UCSD-AML1 (cell line): ENCODE measurements around the gene ARHGEF10L.

Experiments used
- DNase-seq: peaks from one replicate; lab custom pipeline; 2025; ENCODE audit not compliant: unreplicated experiment; lab: John Stamatoyannopoulos, UW

The ARHGEF10L gene

DNA sequence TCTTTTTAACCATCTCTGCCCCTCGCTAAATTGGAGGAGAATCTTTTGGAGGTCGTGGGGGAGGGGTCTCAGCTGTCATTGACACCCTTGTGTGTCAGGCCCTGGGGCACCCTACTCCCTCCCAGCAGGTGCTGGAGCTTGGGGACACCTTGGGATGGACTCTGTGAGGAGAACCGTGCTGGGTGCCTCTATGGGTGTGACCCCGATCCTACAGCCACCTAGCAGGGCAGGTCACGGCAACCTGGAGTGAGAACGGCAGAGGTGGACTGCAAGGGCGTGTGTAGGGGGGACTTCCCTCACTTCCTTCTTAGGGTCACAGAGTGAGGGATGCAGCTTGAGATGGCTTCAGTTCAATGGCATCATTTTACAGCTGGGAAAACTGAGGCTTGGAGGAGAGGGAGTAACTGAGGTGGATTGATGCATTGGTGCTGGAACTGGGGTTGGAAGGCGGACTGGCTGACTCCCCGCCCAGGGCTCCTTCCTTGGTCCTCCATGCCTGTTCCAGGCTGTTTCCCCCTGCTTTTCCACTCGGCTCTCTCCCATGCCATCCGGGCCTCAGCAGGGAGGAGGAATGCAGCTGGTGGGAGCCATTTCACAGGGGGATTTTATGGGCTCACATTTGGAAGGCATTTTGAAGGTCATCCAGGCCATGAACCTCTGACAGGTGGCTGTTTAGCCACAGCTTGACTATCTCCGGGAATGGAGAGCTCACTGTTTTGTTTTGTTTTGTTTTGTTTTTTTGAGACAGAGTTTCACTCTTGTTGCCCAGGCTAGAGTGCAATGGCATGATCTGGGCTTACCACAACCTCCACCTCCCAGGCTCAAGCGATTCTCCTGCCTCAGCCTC, 18.8 kb upstream of the ARHGEF10L start:
- DNase-seq = no peak

DNA sequence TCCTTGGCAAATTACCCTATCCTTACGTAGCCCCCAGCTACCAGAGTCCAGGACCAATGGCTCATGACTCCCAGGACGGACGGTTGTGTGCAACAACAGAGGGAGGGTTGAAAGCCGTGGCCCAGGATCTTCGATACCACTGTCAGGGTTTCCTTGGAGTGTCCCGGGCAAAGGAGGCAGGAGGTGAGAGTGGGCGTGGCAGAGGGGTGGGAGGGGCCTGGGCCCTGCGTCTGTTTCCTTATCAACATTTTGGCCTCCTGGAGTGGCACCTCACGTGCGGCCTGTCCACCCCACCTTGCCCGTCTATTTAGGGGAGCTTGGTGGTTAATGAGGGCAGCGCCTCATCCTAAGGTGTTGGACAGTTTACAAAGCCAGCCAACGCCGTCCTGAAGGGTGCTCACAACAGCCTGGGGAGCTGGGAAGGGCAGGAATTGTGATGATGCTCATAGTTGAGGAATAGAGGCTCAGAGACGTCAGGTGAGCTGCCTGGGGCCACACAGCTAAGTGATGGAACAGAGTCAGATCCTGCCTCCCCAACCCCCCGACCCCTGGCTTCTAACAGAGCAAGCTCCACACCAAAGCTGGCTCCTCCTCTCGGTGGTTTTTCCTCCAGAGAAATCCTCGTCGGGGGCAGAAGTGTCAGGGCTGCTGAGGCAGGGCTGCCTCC, 17.4 kb upstream of the ARHGEF10L start:
- DNase-seq = no peak

DNA sequence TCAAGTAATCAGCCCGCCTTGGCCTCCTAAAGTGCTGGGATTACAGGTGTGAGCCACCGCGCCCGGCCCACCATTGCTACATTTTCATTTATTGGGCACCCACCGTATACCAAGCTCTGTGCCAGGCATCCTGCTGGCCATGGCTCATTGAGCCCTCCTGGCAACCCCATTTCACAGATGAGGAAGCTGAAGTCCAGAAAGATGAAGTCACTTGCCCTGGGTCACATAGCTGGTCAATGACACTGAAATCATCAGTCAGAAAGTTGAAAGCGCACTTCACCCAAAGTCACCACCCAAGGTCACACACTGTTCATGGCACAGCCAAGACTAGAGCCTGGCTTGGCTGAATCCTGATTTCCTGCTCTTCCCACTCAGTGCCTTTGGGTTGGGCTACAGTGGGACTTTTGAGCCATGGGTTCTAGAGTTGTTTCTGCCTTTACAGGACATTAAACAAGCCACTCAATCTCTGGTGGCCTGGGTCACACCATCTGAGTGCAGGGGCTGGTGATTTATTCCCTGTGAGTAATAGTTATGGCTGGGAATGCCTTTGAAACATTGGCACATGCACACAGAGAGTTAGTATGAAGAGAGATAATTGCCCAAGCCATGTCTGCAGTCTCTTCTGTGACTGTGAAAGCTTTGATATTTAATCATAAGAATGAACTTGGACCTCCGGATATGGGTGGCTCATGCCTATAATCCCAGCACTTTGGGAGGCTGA, 16.0 kb upstream of the ARHGEF10L start:
- no peak for DNase-seq

DNA sequence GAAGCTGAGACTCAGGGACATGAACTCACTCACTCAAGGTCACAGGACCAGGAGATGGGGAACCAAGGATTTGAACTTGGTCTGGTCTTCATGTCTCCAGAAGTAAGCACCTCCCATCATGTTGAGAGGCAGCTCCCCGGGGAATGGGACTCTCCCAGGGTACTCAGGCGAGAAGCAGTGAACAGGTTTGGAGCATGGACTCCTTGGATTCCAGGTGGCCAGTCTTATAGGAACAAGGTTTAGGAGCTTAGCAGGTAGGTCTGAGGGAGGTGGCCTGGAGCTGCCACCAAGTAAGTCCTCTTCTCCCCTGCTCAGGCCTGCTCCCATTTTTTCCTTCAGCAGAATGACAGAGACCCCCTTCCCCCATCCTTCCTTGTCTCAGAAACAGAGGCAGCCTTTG, 14.9 kb upstream of the ARHGEF10L start:
- no peak for DNase-seq

DNA sequence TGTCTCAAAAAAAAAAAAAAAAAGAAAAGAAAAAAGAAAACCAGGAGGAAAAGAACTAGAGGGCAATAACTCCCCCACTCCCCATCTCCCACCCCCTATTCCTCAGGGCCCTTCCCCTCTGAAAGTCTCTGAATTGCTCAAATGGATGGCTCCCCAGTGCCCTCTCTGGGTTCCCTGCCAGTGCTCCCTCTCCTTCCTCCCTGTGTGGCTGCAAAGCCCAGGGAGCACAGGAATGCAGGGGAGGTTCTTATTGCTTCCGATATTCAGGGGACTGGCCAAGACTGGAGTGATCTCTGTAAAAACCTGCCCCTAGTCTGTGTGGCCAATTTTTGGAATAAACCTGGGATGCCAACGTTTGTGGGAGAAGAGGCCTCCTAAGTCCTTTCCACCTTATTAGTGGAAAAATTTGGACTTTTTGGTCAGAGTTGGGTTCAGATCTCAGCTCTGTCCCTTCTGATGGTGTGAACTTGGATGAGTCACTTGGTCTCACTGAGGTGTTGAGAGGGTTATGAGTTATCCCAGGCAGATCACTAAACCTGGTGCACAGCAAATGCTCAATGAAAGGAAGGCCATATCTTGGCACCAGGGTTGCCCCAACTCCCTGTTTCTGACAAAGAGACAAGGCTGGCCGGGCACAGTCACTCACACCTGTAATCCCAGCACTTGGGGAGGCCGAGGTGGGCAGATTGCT, 13.4 kb upstream of the ARHGEF10L start:
- DNase-seq = no peak

DNA sequence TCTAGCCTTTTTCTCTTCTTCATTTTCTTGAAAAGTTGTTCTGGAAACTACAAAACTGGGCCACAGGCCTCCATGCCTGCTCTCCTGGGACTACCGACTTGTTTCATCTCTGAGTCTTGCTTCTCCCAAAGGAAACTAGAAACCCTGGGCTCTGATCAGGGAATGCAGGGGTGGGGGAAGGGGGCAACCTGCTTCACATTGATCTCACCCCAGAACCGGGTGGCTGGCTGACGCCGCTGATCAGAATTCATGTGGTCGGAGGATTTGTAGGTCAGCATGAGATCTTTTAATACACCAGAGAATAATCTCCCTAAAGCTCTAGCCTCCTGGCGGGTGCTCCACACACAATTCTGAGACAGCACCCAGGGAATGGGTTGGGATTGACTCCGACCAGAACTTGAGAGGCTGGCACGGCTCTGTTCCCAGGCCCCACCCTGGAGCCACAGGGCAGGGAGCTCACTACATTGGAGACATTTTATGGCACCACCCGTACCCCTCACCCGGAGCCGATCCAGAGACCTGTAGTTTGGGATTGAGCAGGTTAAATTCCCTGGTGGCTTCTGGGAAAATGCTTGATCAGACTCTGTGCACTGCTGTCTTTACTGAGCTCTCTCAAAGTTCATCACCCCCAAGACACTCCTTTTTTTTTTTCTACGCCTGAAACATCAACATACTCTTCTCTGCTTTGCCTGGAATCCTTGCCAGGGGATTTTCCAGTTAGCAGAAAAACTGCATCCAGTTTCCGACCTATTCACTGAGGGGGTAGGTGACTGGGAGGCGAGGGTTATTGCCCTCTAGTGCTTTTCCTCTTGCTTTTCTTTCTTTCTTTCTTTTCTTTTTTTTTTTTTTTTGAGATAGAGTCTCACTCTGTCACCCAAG, 12.2 kb upstream of the ARHGEF10L start:
- DNase-seq = no peak

DNA sequence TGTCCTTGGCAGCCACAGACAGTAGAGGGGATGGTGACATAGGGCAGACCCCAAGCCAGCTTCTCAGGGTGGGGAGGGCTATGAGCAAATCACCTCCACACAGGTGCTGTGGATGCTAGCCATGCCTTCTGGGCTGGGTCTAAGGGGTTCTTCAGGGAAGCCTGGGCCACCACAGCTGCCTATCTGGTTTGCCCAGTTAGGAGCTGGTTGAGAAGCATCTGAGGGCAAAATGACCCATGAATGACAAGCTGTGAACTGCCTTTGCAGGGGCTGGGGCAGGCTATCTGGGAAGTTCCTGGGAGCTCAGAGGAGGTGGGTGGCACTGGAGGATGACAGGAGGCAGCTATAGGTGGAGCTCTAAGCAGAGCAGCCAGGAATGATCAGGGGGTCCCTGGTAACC, 10.1 kb upstream of the ARHGEF10L start:
- no peak for DNase-seq

DNA sequence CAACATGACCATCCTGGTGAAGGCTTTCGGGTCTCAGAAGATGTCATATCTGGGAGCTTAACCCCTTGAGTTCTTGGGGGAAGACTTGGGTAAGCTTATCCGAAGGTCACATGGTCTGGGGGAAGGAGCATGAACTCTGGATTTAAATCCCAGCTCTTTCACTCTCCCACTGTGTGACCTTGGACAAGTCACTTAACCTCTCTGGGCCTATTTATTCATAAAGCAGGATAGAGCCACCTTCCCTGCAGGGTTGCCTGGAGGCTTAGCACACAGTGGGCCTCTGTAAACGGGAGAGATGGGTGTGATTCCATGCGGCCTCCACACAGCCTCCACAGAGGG, 8.2 kb upstream of the ARHGEF10L start:
- DNase-seq = no peak

DNA sequence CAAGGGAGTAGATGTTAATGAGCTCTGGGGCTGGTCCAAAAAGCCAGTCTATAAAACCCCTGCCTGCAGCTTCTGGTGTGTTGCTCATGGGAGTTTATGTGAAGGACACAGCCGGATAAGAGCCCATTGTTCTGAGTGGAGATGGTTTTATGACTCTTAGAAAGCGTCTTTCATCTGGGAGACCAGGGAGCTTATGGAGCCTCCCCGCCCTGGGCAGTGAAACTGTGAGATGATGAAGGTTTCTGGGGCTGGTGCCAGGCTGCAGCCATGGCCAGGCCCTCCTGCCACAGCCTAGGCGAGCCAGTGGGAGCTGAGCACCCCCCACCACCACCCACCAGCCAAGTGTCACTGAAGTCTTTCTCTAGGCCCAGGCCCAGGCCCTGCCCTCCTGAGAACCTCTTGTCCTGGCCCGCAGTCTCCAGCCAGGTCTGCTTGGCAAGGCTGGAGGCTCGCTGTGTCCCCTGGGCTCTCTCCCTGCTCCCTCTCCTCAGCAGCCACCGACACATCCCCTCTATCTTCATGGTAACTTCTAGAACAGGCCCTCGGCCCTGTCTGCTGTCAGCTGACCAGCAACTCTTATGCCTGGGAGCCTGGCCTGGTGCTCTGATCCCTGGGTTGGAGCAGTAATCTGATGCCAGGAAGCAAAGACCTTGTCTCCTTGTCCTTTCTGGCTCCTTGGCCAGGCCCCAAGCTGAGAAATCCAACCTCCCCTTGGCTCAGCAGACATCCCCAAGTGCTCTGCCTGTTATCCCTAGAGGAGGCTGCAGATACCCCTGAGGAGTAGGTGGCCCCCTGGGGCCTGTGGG, 7.6 kb upstream of the ARHGEF10L start:
- DNase-seq = no peak

DNA sequence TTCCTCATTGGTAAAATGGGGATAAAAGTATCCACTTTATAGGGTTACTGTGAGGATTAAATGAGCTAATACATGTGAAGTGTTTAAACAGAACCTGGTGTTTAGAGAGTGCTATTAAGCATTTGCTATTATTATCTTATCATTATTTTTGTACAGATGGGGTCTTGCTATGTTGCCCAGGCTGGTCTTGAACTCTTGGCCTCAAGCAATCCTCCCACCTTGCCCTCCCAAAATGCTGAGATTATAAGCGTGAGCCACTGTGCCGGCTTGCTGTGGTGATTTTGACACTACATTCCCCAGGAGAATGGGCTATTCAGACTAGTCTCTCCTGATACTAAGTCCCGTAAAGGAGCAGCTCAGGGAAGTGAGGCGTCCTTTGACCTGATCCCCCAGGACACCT, 6.3 kb upstream of the ARHGEF10L start:
- DNase-seq = no peak

DNA sequence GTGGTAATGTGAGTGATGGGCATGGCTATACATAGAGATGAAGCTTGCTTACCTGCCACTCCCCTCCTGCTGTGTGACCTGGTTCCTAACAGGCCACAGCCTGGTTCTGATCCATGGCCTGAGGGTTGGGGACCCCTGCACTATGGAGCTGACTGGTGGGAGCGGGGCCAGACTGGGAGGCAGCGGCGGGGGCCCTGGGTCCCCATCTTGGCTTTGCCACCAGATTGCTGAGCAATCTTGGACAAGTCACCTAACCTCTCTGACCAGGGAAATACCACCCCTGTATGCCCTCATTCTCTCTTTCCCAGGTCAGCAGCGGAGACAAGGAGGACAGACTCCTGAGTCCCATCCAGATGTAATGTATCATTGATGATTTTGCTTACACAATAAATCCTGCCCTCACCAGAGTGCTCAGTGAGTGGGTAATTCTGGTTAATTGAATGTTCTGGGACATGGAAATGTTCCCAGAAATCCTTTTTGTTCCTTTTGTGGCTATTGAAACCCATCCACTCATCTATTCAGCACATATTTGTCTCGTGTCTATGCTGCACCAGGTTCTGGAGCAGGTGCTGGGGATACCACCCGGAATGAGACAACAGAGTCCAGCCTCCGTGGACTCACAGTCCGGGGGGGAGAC, 4.1 kb upstream of the ARHGEF10L start:
- DNase-seq = no peak

DNA sequence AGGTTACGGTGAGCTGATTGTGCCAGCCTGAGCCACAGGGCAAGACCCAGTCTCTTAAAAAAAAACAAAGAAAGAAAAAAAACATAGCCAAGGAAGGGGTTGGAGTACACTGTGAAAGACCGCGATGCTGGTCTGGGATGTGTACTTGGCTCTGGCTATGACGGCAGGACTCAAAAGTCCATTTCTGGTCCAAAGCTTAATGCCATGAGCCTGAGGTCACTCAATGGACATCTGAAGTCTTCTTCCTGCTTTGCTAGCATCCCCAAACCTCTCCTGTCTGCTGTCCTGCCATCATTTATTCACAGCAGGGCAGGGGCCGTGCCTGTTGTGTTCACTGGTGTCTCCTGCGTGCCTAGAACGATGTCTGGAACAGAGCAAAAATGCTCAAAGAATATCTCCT, 1.5 kb upstream of the ARHGEF10L start:
- no peak for DNase-seq

DNA sequence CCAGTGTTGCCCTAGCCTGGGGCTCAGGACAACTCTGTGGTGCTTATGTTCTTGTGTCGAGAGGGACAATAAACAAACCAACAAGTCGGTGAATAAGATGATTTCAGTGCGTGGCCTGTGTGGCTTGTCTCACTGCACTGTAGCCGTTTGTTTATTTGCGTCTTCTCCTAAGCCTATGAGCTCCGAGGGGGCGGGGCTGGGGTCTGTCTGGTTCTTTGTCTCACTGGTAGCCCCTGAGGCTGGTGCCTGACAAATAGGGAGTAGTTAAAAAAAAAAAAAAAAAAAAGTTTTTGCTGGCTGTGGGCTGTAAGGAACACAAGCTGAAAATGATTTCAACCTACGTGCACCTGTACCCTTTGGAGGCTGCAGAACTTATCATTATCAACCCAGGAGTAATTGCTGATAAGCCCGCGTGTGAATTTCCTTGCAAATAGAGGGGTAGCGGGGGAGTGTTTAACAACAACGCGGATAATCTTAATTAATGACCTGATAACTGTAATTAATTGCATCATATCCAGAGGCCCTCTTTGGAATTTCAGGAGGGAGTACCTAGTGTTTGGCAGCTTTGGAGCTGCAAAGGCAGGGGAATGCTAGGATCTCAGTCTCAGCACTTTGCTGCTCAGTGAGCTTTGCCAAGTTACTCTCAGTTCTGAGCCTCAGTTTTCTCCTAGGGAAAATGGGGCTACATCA, 925 bp upstream of the ARHGEF10L start:
- no peak for DNase-seq

DNA sequence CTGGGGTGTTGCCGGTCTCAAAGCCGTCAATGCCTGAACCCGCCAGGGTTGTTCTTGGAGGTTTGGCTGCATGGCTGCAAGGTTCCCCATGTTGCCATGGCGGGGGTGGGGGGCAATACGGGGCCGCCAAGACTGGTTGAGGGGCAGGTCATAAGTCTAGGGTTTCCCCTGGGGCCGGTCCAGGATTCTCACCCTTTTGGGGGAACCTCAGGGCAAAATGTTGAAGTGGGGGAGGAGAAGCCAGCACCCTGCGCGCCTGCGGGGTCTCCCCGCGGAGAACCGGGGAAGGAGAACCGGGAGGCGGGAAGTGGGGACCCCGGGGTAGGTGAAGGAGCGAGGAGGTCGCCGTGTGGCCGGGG, 401 bp upstream of the ARHGEF10L start:
- DNase-seq = no peak

DNA sequence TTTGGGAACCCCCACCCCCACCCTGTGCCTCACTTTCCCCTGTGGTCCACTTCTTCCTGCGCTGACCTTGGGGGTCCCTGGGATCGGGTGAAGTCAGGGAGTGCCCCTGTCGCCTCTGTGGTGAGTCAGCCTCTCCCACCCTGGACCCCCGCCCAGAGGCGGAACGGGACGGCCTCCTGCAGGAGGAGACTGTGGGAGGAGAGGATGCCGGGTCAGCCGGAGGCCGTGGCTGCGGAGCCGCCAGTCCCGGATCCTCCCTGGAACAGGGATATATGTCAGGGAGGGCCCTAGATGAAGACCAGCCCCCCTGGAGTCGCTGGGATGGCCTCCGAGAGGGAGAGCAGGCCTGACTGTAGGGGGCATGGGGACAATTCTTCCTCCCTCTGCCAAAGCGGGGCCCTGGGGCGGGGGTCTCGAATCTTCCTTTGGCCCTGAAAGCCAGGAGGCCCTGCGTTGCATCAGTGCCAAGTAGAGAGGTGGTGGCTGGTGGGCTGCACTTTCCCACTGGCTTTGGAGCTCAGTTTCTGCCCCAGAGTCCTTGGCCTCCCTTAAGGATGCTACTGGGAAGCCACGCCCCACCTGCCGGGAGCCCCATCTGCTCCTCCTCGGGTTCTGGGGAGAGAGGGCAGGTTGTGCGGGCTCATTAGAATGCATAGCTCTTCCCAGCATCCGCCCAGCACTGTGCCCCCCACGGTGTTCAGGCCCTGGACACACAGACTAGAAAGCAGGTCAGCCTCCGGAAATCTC, 930 bp downstream of the ARHGEF10L start:
- DNase-seq = no peak

DNA sequence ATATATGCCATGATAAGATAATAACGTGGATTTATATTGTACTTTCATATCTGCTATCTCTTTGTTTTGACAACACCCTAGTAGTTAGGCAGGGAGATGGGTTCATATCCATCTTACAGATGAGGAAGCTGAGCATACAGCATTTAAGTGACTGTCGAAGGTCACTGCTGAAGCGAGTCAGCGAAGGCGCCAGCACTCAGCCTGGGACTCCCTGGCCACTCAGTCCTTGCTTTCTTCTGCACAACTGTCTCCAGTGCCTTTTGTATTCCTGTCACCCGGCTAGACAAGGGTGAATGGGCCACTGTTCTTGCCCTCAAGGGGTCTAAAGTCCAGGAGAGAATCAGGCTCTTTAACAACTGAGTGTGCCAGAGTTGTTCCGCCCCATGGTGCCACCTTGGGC, 3.1 kb downstream of the ARHGEF10L start:
- DNase-seq = no peak

DNA sequence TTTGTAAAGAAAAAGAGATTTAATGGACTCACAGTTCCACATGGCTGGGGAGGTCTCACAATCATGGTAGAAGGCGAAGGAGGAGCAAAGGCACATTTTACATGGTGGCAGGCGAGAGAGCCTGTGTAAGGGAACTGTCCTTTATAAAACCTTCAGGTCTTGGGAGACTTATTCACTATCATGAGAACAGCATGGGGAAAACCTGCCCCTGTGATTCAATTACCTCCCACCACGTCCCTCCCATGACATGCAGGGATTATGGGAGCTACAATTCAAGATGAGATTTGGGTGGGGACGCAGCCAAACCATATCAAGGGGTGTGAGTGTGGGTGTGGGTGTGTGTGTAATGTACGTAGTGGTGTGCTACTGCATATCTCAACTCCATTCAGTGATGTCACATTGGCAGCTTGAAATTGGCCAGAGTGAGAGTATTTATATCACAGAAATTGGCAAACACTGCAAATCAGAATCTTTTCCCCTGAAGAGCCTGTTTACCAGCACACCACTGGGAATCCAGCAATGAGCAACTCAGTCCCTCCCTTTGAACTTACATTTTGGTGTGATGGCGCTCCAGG, 5.4 kb downstream of the ARHGEF10L start:
- no peak for DNase-seq

DNA sequence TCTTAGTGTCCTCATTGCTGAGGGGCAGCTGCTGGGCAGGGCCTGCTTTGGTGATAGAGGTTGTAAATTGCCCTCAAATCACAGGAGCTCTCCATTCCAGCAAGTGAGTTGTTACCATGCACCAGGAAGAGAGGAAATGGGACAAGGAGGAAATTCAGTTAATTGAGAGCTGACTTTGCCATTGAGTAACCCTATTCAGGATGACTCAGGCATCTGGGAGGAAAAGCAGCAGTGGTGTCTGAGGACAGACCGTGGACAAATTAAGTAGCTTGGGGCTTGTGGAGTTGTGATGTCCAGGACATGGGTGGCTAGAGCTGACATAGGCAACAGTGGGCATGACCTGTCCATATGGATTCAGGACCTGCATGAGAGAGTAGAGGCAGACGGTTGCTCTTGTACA, 5.9 kb downstream of the ARHGEF10L start:
- DNase-seq = no peak
